D721Med (cell line): Measurements from ENCODE around the gene ARHGAP21.

Experiments used
- DNase-seq: peaks from one replicate; pipeline ENCODE4 v3.0.0; 2011; ENCODE audit warnings: low spot score; ENCODE audit not compliant: insufficient read length
- FAIRE-seq: peaks from 2 replicates; lab custom pipeline; 2011; peaks lifted over from hg19 to GRCh38; lab: Jason Lieb, UNC
- CTCF ChIP-seq: IDR thresholded peaks from 2 replicates; pipeline ENCODE4 v1.5.1; 2012; ENCODE audit warnings: mild to moderate bottlenecking, control low read depth; ENCODE audit not compliant: insufficient read depth; ENCODE audit errors: missing control alignments

ARHGAP21 gene

DNA sequence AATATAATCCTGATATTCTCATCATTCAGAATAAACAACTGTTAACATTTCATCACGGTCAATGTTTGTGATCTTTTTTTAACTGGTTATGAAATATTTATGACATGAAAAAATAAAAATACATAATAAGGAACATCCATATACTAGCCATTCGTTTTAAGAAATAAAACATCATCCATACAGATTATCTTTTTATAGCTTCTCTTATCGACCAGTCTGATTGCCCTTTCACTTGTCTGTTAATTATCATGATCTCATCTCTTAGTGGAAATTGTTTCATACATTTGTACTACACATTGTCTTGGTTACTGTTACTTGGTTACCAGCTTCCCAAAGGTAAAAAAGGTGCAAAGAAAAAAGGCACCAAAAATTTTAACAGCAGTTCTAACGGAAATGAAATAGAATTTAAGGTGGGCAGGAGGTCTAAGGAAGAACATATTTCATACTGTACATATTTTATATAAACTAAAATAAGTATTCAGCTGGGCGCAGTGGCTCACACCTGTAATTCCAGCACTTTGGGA lies 8.4 kb downstream of the ARHGAP21 start:
- DNase-seq (no peak), FAIRE-seq (no peak)
- TF ChIP-seq CTCF, result no peak

DNA sequence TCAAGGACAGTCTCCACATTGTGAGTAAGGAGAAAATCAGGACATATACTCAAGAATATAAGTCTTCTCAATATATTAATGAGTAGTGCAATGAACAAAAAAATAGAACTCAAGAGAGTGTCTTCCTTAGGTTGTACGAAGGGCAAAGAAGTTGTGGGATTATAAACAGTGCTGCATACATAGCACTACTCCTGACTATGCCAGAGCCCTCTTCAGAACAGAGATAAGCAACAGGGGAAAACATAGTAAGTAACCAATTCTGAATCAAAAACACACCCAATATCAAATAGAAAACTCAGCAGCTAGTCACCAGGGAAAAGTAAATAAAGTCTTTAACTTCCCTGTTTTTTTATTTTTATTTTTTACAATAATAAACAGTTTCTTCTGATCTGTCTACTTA lies 10.6 kb downstream of the ARHGAP21 start:
- FAIRE-seq, result no peak
- no peak for DNase-seq
- TF ChIP-seq CTCF, result no peak

- FAIRE-seq, result no peak
- no peak for TF ChIP-seq CTCF
- no peak for DNase-seq
Observed at GRCh38 chr10:24711465-24711864, 12.2 kb downstream of the ARHGAP21 start.

- FAIRE-seq (no peak), DNase-seq (no peak)
- no peak for TF ChIP-seq CTCF
Observed at GRCh38 chr10:24708081-24708480, 15.6 kb downstream of the ARHGAP21 start.

- FAIRE-seq (no peak), DNase-seq (no peak)
- no peak for TF ChIP-seq CTCF
Observed at GRCh38 chr10:24707445-24707844, 16.2 kb downstream of the ARHGAP21 start.

- FAIRE-seq, result no peak
- no peak for DNase-seq
- no peak for TF ChIP-seq CTCF
Observed at GRCh38 chr10:24706479-24707118, 17.1 kb downstream of the ARHGAP21 start.

DNA sequence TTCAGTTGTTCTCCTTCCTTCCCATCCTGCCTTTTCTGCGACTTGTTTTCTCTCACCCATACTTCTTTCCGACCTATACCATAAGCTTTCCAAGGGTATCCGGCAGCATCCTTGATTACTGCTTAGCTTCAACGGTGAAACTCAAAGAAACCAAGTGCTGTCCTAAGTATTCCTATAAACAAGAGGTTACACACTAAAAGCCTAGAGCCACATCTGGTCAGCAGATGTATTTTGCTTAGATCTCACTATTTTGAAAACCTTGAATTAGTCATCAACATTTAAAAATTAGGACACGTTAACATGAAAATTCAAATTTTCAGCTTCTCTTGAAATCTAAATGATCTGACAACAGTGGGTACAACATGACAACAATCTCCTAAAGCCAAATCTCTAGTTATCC lies 20.0 kb downstream of the ARHGAP21 start:
- no peak for TF ChIP-seq CTCF
- no peak for DNase-seq
- no peak for FAIRE-seq
